ENCODE data around the gene CRTAP.
"Not testable (repeated sequence)": the region's sequence is repeated elsewhere in the genome, so short reads cannot be mapped to it uniquely, and the experiment has no call there.

CRTAP gene

DNA sequence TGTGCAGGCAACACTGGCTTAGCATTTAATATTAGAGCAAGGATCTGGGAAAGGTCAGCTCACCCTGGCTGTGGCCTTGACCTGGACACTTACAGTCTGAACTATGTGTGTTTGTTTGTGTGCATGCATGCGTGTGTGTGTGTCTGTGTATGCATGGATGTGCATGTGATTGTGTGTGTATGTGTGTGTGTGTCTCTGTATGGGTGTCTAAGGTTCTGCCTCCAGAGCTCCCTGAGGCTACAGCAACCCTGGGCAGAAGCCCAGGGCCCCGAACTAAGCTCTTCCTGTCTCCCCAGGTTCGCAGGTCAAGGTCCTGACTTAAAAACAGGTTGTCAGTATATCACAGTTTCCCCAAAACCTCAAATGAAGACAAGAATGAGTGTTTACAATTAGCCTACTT lies 53.5 kb downstream of the CRTAP start:
- Mint-ChIP-seq H3K27ac (no peak overlapping the region), H3K27me3 (ENCODE audit: low read depth) (peaks cover 11% of the 10 kb centered on the region), H3K4me3 (no peak overlapping the region), H3K9me3 (peaks cover 4% of the 10 kb centered on the region), H3K36me3 (ENCODE audit: low read depth) (peaks cover 3% of the 10 kb centered on the region), H3K4me1 (ENCODE audit: low read depth) (peaks cover 8% of the 10 kb centered on the region)

- H3K4me3 Mint-ChIP-seq = no peak overlapping the region
- no peak overlapping the region for H3K27ac Mint-ChIP-seq
- H3K9me3 Mint-ChIP-seq = peaks cover 4% of the 10 kb centered on the region
- H3K4me1 Mint-ChIP-seq (ENCODE audit: low read depth) = peaks cover 8% of the 10 kb centered on the region
- peaks cover 11% of the 10 kb centered on the region for H3K27me3 Mint-ChIP-seq (ENCODE audit: low read depth)
- peaks cover 3% of the 10 kb centered on the region for H3K36me3 Mint-ChIP-seq (ENCODE audit: low read depth)
Measured at GRCh38 chr3:33167716-33168336, 54.0 kb downstream of the CRTAP start.

DNA sequence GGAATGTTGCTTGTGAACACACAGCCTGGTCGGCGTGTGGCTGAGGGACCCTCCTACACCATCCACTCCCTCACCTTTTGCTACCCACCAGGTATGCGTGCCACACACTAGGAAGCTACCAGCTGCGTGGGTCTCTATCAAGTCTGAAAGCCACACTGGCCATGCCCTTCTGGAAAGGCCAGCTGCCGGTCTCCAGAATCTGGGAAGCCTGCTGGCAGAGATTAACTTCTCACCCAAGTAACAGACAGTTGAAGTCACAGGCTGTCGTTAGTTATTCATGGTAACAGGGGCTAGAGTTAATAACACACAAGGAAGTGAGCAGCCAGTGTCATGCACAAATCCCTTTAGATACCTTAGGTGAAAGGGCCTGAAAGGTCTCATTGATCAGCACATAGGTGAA lies 56.7 kb downstream of the CRTAP start:
- peaks cover 4% of the 10 kb centered on the region for H3K9me3 Mint-ChIP-seq
- peaks cover 8% of the 10 kb centered on the region for H3K4me1 Mint-ChIP-seq (ENCODE audit: low read depth)
- peaks cover 3% of the 10 kb centered on the region for H3K36me3 Mint-ChIP-seq (ENCODE audit: low read depth)
- H3K27me3 Mint-ChIP-seq (ENCODE audit: low read depth) = no peaks in the 10 kb centered on the region
- H3K27ac Mint-ChIP-seq = no peak overlapping the region
- no peak overlapping the region for H3K4me3 Mint-ChIP-seq

- peaks cover 2% of the 10 kb centered on the region for H3K27me3 Mint-ChIP-seq (ENCODE audit: low read depth)
- peak overlapping the region; percentile 11 for H3K4me3 Mint-ChIP-seq
- H3K36me3 Mint-ChIP-seq (ENCODE audit: low read depth) = peaks cover 3% of the 10 kb centered on the region
- H3K4me1 Mint-ChIP-seq (ENCODE audit: low read depth) = peaks cover 8% of the 10 kb centered on the region
- H3K9me3 Mint-ChIP-seq = peaks cover 4% of the 10 kb centered on the region
- peak overlapping the region; percentile 66 for H3K27ac Mint-ChIP-seq
Measured at GRCh38 chr3:33171580-33171979, 57.8 kb downstream of the CRTAP start.

DNA sequence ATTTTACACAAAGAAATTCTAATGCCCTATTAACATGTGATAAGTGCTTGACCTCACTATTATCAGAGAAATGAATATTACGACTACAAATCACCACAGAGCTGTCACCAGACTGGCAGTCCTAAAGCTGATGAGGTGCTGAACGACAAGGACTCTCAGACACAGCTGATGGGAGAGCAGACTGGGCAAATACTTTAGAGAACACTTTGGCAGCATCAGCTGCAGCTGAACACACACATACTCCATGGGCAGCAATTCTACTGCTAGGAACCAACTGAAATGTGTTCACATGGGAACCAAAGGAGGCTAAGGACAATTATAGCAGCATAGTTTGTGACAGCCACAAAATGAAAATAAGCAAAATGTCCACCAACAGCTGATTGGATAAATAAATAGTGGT lies 59.3 kb downstream of the CRTAP start:
- Mint-ChIP-seq H3K9me3 (peaks cover 6% of the 10 kb centered on the region), H3K36me3 (ENCODE audit: low read depth) (peaks cover 3% of the 10 kb centered on the region), H3K4me1 (ENCODE audit: low read depth) (peaks cover 8% of the 10 kb centered on the region), H3K27me3 (ENCODE audit: low read depth) (peaks cover 8% of the 10 kb centered on the region), H3K27ac (no peak overlapping the region), H3K4me3 (no peak overlapping the region)

- Mint-ChIP-seq H3K27ac (no peak overlapping the region), H3K9me3 (peaks cover 7% of the 10 kb centered on the region), H3K4me3 (no peak overlapping the region), H3K4me1 (ENCODE audit: low read depth) (peaks cover 8% of the 10 kb centered on the region), H3K36me3 (ENCODE audit: low read depth) (peaks cover 3% of the 10 kb centered on the region), H3K27me3 (ENCODE audit: low read depth) (peaks cover 9% of the 10 kb centered on the region)
Measured at GRCh38 chr3:33173672-33174071, 59.9 kb downstream of the CRTAP start.

GRCh38 chr3:33174095-33174494 lies 60.3 kb downstream of the CRTAP start:
- H3K4me3 Mint-ChIP-seq = no peak overlapping the region

DNA sequence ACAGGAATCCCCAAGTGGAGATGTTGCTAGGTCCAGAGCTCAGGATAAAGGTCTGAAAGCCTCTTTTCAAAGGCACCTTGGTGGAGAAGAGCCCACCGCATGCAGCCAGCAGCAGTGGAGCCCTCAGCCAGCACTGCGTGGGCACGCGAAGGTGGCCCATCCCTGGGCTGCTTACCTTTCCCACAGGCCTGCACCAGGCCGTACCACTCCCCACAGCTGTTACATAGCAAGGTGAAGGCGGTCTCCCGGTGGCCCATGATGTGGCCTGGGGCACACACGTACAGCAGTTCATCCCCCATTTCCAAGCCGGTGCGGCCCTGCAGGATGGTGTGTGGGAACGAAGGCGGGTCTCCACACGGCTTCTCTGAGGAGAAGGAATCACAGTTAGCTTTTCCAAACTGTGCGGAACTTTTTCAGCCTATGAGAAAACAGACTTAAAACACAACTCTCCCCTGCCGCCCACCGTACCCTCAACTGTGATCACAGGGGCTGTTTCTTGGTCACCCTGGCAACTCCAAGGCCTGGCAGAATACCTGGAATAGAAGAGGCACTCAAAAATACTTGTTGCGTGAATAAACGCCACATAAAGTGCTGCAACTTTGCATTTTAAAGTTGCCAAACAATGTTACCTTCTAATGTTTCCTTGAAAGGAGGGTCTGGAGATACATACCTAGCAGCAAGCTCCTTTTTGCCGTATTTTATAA lies 61.0 kb downstream of the CRTAP start:
- peaks cover 9% of the 10 kb centered on the region for H3K27me3 Mint-ChIP-seq (ENCODE audit: low read depth)
- H3K36me3 Mint-ChIP-seq (ENCODE audit: low read depth) = peaks cover 3% of the 10 kb centered on the region
- no peak overlapping the region for H3K4me3 Mint-ChIP-seq

More at GRCh38 chr3:33174095-33174494, 60.3 kb downstream of the CRTAP start:
- Mint-ChIP-seq H3K36me3 (ENCODE audit: low read depth) (peaks cover 3% of the 10 kb centered on the region), H3K27me3 (ENCODE audit: low read depth) (peaks cover 9% of the 10 kb centered on the region), H3K4me1 (ENCODE audit: low read depth) (peaks cover 8% of the 10 kb centered on the region), H3K9me3 (peaks cover 7% of the 10 kb centered on the region), H3K27ac (no peak overlapping the region)

GRCh38 chr3:33179132-33179531 lies 65.3 kb downstream of the CRTAP start:
- H3K4me1 Mint-ChIP-seq (ENCODE audit: low read depth) = no peaks in the 10 kb centered on the region
- no peaks in the 10 kb centered on the region for H3K36me3 Mint-ChIP-seq (ENCODE audit: low read depth)
- H3K27ac Mint-ChIP-seq = no peak overlapping the region
- no peak overlapping the region for H3K4me3 Mint-ChIP-seq
- H3K9me3 Mint-ChIP-seq = peaks cover 8% of the 10 kb centered on the region
- H3K27me3 Mint-ChIP-seq (ENCODE audit: low read depth) = peaks cover 13% of the 10 kb centered on the region

More for the DNA sequence above, 61.0 kb downstream of the CRTAP start:
- peaks cover 7% of the 10 kb centered on the region for H3K9me3 Mint-ChIP-seq
- H3K4me1 Mint-ChIP-seq (ENCODE audit: low read depth) = peaks cover 8% of the 10 kb centered on the region
- no peak overlapping the region for H3K27ac Mint-ChIP-seq

DNA sequence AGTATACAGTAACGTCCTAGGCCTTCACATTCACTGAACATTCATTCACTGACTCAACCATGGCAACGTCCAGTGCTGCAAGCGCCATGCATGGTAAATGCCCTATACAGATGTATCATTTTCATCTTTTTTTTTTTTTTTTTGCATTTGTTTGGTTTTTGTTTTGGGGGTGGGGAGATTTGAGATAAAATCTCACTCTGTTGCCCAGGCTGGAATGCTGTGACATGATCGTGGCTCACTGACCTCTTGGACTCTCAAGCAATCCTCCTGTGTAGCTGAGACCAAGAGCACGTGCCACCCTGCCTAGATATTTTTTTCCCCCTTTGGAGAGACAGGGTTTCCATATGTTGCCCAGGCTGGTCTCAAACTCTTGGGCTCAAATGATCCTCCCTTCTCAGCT lies 67.4 kb downstream of the CRTAP start:
- H3K36me3 Mint-ChIP-seq (ENCODE audit: low read depth) = no peaks in the 10 kb centered on the region
- H3K9me3 Mint-ChIP-seq = peaks cover 8% of the 10 kb centered on the region
- H3K4me3 Mint-ChIP-seq = no peak overlapping the region
- peaks cover 19% of the 10 kb centered on the region for H3K27me3 Mint-ChIP-seq (ENCODE audit: low read depth)
- H3K27ac Mint-ChIP-seq = no peak overlapping the region
- no peaks in the 10 kb centered on the region for H3K4me1 Mint-ChIP-seq (ENCODE audit: low read depth)

GRCh38 chr3:33181641-33182040 lies 67.8 kb downstream of the CRTAP start:
- H3K4me1 Mint-ChIP-seq (ENCODE audit: low read depth); H3K27ac Mint-ChIP-seq; H3K36me3 Mint-ChIP-seq (ENCODE audit: low read depth); H3K9me3 Mint-ChIP-seq; H3K4me3 Mint-ChIP-seq: not testable (repeated sequence)
- peaks cover 18% of the 10 kb centered on the region for H3K27me3 Mint-ChIP-seq (ENCODE audit: low read depth)

GRCh38 chr3:33184863-33185262 lies 71.0 kb downstream of the CRTAP start:
- H3K27ac Mint-ChIP-seq = no peak overlapping the region
- H3K4me3 Mint-ChIP-seq = no peak overlapping the region
- H3K4me1 Mint-ChIP-seq (ENCODE audit: low read depth) = no peaks in the 10 kb centered on the region
- H3K9me3 Mint-ChIP-seq = peaks cover 4% of the 10 kb centered on the region
- no peaks in the 10 kb centered on the region for H3K36me3 Mint-ChIP-seq (ENCODE audit: low read depth)
- H3K27me3 Mint-ChIP-seq (ENCODE audit: low read depth) = peaks cover 20% of the 10 kb centered on the region

GRCh38 chr3:33186524-33187367 lies 72.9 kb downstream of the CRTAP start:
- no peak overlapping the region for H3K27ac Mint-ChIP-seq
- H3K9me3 Mint-ChIP-seq = peaks cover 4% of the 10 kb centered on the region

GRCh38 chr3:33187368-33187634 lies 73.5 kb downstream of the CRTAP start:
- Mint-ChIP-seq H3K36me3 (ENCODE audit: low read depth) (no peaks in the 10 kb centered on the region), H3K4me1 (ENCODE audit: low read depth) (no peaks in the 10 kb centered on the region)

More at GRCh38 chr3:33186524-33187367, 72.9 kb downstream of the CRTAP start:
- peaks cover 16% of the 10 kb centered on the region for H3K27me3 Mint-ChIP-seq (ENCODE audit: low read depth)
- no peaks in the 10 kb centered on the region for H3K36me3 Mint-ChIP-seq (ENCODE audit: low read depth)
- no peak overlapping the region for H3K4me3 Mint-ChIP-seq
- H3K4me1 Mint-ChIP-seq (ENCODE audit: low read depth) = no peaks in the 10 kb centered on the region

GRCh38 chr3:33194303-33194702 lies 80.5 kb downstream of the CRTAP start:
- H3K4me3 Mint-ChIP-seq = no peak overlapping the region
- H3K9me3 Mint-ChIP-seq = no peaks in the 10 kb centered on the region
- no peaks in the 10 kb centered on the region for H3K27me3 Mint-ChIP-seq (ENCODE audit: low read depth)
- H3K4me1 Mint-ChIP-seq (ENCODE audit: low read depth) = no peaks in the 10 kb centered on the region
- H3K36me3 Mint-ChIP-seq (ENCODE audit: low read depth) = no peaks in the 10 kb centered on the region
- no peak overlapping the region for H3K27ac Mint-ChIP-seq

More at GRCh38 chr3:33187368-33187634, 73.5 kb downstream of the CRTAP start:
- Mint-ChIP-seq H3K4me3 (no peak overlapping the region), H3K9me3 (peaks cover 2% of the 10 kb centered on the region), H3K27ac (no peak overlapping the region), H3K27me3 (ENCODE audit: low read depth) (peaks cover 16% of the 10 kb centered on the region)

All from T-helper 1 cell treated with Interleukin-12 subunit alpha and Interleukin-12 subunit beta and Interleukin-4 antibody, amounts not matched to agents 30 μg/mL and 1 μg/mL, for 36 hours (primary cell).